Neuronal stem cell (in vitro differentiated cells): ENCODE data around the gene COG3.

Experiments used
- DNase-seq: peaks from one replicate; pipeline ENCODE4 v3.0.0-alpha.2; 2013; ENCODE audit warnings: low spot score
- H2AFZ ChIP-seq: one replicate; pipeline ENCODE4 v1.6.1; 2013; ENCODE audit warnings: mild to moderate bottlenecking, low read length, inconsistent platforms
- H2AK5ac ChIP-seq: 2 replicates; pipeline ENCODE4 v1.6.1; 2013; ENCODE audit warnings: low read depth, mild to moderate bottlenecking, inconsistent platforms, low read length, moderate library complexity, mixed read lengths
- H2BK120ac ChIP-seq: 2 replicates; pipeline ENCODE4 v1.6.1; 2013; ENCODE audit warnings: low read depth, mild to moderate bottlenecking, inconsistent platforms, low read length, moderate library complexity, mixed read lengths
- H2BK12ac ChIP-seq: one replicate; pipeline ENCODE4 v1.6.1; 2013; ENCODE audit warnings: low read length, inconsistent platforms
- H2BK15ac ChIP-seq: 2 replicates; pipeline ENCODE4 v1.6.1; 2013; ENCODE audit warnings: mild to moderate bottlenecking, low read length, inconsistent platforms, mixed read lengths
- H2BK5ac ChIP-seq: one replicate; pipeline ENCODE4 v1.6.1; 2013; ENCODE audit warnings: inconsistent platforms, mild to moderate bottlenecking, low read length, moderate library complexity
- H3K14ac ChIP-seq: one replicate; pipeline ENCODE4 v1.6.1; 2013; ENCODE audit warnings: low read length, inconsistent platforms
- H3K18ac ChIP-seq: 2 replicates; pipeline ENCODE4 v1.6.1; 2013; ENCODE audit warnings: low read length, inconsistent platforms
- H3K23ac ChIP-seq: 2 replicates; pipeline ENCODE4 v1.6.1; 2013; ENCODE audit warnings: low read depth, mild to moderate bottlenecking, mixed read lengths, low read length, inconsistent platforms; ENCODE audit not compliant: poor library complexity
- H3K27ac ChIP-seq: replicated peaks from 3 replicates; pipeline ENCODE4 v1.5.1; 2013; ENCODE audit warnings: low read length, inconsistent platforms
- H3K27me3 ChIP-seq, 3 experiments: 2 replicates each; pipeline ENCODE4 v1.6.1; 2013; ENCODE audit warnings: low read length in 3 of 3, mild to moderate bottlenecking in 2 of 3, inconsistent platforms in 1 of 3, low read depth in 1 of 3, mixed read lengths in 1 of 3, moderate library complexity in 1 of 3; ENCODE audit not compliant: control insufficient read depth in 3 of 3, insufficient read depth in 3 of 3
- H3K36me3 ChIP-seq, 2 donors: replicated peaks in 1 of 2; 2 replicates each; pipeline ENCODE4 v1.6.1; 2013; ENCODE audit warnings: low read length in 2 of 2; ENCODE audit not compliant: control insufficient read depth in 2 of 2, insufficient read depth in 2 of 2
- H3K4ac ChIP-seq: 2 replicates; pipeline ENCODE4 v1.6.1; 2013; ENCODE audit warnings: inconsistent platforms, mild to moderate bottlenecking, low read length, moderate library complexity
- H3K4me1 ChIP-seq, 2 donors: 1 replicate in 1 of 2; 2 replicates in 1 of 2; pipeline ENCODE4 v1.6.1; 2013; ENCODE audit warnings: low read length in 2 of 2, low read depth in 1 of 2; ENCODE audit not compliant: control insufficient read depth in 2 of 2, insufficient read depth in 1 of 2
- H3K4me2 ChIP-seq: one replicate; pipeline ENCODE4 v1.6.1; 2013; ENCODE audit warnings: mild to moderate bottlenecking, low read length, inconsistent platforms; ENCODE audit not compliant: insufficient read depth, poor library complexity, severe bottlenecking
- H3K4me3 ChIP-seq, 2 donors: 2 replicates each; pipeline ENCODE4 v1.5.1; 2013; ENCODE audit warnings: low read length in 2 of 2, mild to moderate bottlenecking in 2 of 2, inconsistent platforms in 1 of 2, moderate library complexity in 1 of 2
- H3K79me1 ChIP-seq: one replicate; pipeline ENCODE4 v1.6.1; 2013; ENCODE audit warnings: low read depth, mild to moderate bottlenecking, inconsistent platforms, low read length, moderate library complexity
- H3K9ac ChIP-seq: one replicate; pipeline ENCODE4 v1.6.1; 2013; ENCODE audit warnings: mild to moderate bottlenecking, low read depth, low read length, inconsistent platforms; ENCODE audit not compliant: poor library complexity
- H3K9me3 ChIP-seq, 2 donors: replicated peaks in 1 of 2; 2 replicates each; pipeline versions ENCODE3 to v1.6.1; 2013; ENCODE audit warnings: low read length in 2 of 2, mild to moderate bottlenecking in 2 of 2, inconsistent platforms in 1 of 2, low read depth in 1 of 2, mixed read lengths in 1 of 2, moderate library complexity in 1 of 2; ENCODE audit not compliant: control insufficient read depth in 2 of 2, insufficient read depth in 1 of 2
- H4K8ac ChIP-seq: one replicate; pipeline ENCODE4 v1.6.1; 2013; ENCODE audit warnings: low read depth, mild to moderate bottlenecking, inconsistent platforms, low read length, moderate library complexity
- H4K91ac ChIP-seq: one replicate; pipeline ENCODE4 v1.6.1; 2013; ENCODE audit warnings: low read length, low read depth, mild to moderate bottlenecking, inconsistent platforms; ENCODE audit not compliant: poor library complexity
- WGBS, 2 donors: extraction: QIAGEN DNeasy Blood & Tissue Kit; methylation state at CpG; one replicate each; pipeline ENCODE4 v1.1.7; 2013; ENCODE audit warnings: missing lambda C conversion rate in 2 of 2, mixed read lengths in 1 of 2; ENCODE audit not compliant: insufficient read length in 2 of 2, insufficient replicate concordance in 1 of 2; ENCODE audit errors: extremely low coverage in 2 of 2; 5-methylcytosine and 5-hydroxymethylcytosine counted together

The COG3 gene

DNA sequence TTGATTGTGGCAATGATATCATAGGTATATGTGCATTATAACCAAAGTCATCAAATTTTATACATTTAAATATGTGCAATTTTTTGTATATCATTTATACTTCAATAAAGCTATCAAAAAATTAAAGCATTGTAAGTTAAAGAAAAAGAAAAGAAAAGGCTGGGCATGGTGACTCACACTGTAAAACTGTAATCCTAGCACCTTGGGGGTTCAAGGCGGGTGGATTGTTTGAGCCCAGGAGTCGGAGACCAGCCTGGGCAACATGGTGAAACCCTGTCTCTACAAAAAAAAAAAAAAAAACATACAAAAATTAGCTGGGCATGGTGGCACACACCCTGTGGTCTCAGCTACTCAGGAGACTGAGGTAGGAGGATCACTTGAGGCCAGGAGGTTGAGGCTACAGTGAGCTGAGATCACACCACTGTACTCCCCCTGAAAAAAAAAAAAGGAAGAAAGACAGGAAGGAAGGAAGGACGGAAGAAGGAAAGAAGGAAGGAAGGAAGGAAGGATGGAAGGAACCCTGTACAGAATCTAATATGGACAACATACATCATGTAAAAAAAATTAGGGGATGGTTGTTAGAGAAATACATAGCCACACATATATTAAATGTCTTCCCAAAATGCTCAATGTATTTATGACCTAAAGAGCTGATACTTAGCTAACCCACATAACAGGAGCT lies 24.8 kb upstream of the COG3 start:
- Histone ChIP-seq H3K14ac (no peak overlapping the region), H2AK5ac (no peak overlapping the region), H2AFZ (no peak overlapping the region), H3K4ac (no peak overlapping the region), H2BK120ac (no peak overlapping the region), H4K8ac (no peak overlapping the region), H3K23ac (no peak overlapping the region), H3K4me2 (no peak overlapping the region), H3K9me3 (no peaks in the 10 kb centered on the region), H3K27me3 (peaks cover 0 to 3% (median 0%) of the 10 kb centered on the region in 3 experiments), H2BK12ac (no peak overlapping the region), H3K27ac (no peak overlapping the region), H3K79me1 (no peaks in the 10 kb centered on the region), H3K4me3 (no peak overlapping the region), H3K9ac (no peak overlapping the region), H3K36me3 (no peaks in the 10 kb centered on the region), H3K18ac (no peak overlapping the region), H3K4me1 (peaks cover 3 to 17% of the 10 kb centered on the region in 2 donors), H4K91ac (no peak overlapping the region), H2BK5ac (no peak overlapping the region), H2BK15ac (no peak overlapping the region)
- WGBS, 2 donors = no CpG with 5 or more reads among the region's 3 CpGs
- no peak for DNase-seq

DNA sequence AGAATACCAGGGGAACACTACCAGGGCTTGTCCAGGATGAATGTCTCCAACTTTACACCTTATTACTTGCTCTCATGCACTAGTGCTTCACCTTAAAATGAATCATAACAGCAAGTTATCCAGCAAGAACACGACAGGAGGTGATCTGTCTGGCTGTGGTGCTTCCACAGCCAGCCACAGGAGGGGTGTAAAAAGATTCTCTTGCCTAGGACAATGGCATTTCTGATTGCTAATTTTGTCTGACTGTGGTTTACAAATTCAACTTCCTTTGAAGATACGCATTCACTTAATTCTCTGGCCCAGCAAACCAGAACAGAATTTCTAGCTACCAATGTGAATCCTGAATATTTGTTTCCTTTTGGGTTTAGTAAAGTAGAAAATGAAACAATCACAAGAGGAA lies 23.1 kb upstream of the COG3 start:
- Histone ChIP-seq H3K9ac (no peak overlapping the region), H3K27me3 (peaks cover 0 to 11% (median 0%) of the 10 kb centered on the region in 3 experiments), H3K18ac (no peak overlapping the region), H3K4me2 (no peak overlapping the region), H3K4me3 (no peak overlapping the region), H3K23ac (no peak overlapping the region), H2BK12ac (no peak overlapping the region), H3K79me1 (no peaks in the 10 kb centered on the region), H2BK5ac (no peak overlapping the region), H2AK5ac (no peak overlapping the region), H2BK15ac (no peak overlapping the region), H2AFZ (peak overlapping the region; percentile 56), H4K8ac (no peak overlapping the region), H3K27ac (no peak overlapping the region), H3K14ac (no peak overlapping the region), H3K36me3 (no peaks in the 10 kb centered on the region), H2BK120ac (no peak overlapping the region), H4K91ac (no peak overlapping the region), H3K9me3 (no peaks in the 10 kb centered on the region), H3K4ac (no peak overlapping the region), H3K4me1 (peaks cover 3 to 17% of the 10 kb centered on the region in 2 donors)
- DNase-seq = no peak
- no CpG with 5 or more reads among the region's 2 CpGs for WGBS, 2 donors

DNA sequence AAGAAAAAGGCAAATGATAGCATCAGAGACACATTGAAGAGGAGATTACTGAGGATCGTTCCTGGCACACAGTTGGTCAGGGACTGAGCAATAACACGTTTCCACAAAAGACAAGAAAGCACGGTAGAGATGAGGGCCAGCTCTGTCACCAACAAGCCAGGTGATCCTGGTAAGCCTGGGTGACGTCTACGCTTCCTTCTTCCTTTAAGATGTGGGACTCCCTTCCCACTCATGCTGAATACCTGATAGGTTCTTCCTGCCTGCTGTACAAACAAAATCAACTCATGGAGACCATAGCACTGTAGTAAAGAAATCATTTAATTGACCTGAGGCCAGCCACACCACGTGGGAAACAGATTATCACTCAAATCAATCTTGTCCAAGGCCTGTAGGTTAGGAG lies 19.7 kb upstream of the COG3 start:
- no peak overlapping the region for H2AK5ac ChIP-seq
- no peak overlapping the region for H3K4ac ChIP-seq
- no peak for DNase-seq
- H2BK15ac ChIP-seq = no peak overlapping the region
- H3K27ac ChIP-seq = no peak overlapping the region
- no peaks in the 10 kb centered on the region for H3K36me3 ChIP-seq
- no peak overlapping the region for H3K4me2 ChIP-seq
- peaks cover 0 to 17% (median 0%) of the 10 kb centered on the region in 3 experiments for H3K27me3 ChIP-seq
- H2BK5ac ChIP-seq = no peak overlapping the region
- no peaks in the 10 kb centered on the region for H3K9me3 ChIP-seq
- H2BK12ac ChIP-seq = no peak overlapping the region
- WGBS, 2 donors = no CpG with 5 or more reads among the region's 6 CpGs
- H3K4me1 ChIP-seq = peaks cover 0 to 3% of the 10 kb centered on the region in 2 donors
- H3K79me1 ChIP-seq = no peaks in the 10 kb centered on the region
- H3K23ac ChIP-seq = no peak overlapping the region
- no peak overlapping the region for H3K4me3 ChIP-seq
- H3K18ac ChIP-seq = no peak overlapping the region
- H2BK120ac ChIP-seq = no peak overlapping the region
- no peak overlapping the region for H3K9ac ChIP-seq
- no peak overlapping the region for H3K14ac ChIP-seq
- H4K8ac ChIP-seq = no peak overlapping the region
- H4K91ac ChIP-seq = no peak overlapping the region
- no peak overlapping the region for H2AFZ ChIP-seq

DNA sequence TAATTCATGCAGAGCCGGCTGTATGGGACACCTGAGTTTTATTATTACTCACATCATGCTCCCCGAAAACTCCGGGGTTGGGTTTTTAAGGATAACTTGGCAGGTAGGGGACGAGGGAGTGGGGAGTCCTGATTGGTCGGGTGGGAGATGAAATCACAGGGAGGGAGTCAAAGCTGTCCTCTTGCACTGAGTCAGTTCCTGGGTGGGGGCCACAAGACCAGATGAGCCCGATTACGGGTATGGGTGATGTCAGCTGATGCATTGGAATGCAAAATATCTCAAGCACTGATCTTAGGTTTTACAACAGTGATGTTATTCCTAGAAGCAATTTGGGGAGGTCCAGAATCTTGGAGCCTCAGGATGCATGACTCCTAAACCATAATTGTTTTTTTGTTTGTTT lies 18.6 kb upstream of the COG3 start:
- no peak overlapping the region for H4K91ac ChIP-seq
- H3K23ac ChIP-seq = no peak overlapping the region
- H2BK5ac ChIP-seq = no peak overlapping the region
- H3K9ac ChIP-seq = no peak overlapping the region
- no peak overlapping the region for H3K14ac ChIP-seq
- H4K8ac ChIP-seq = no peak overlapping the region
- H2BK12ac ChIP-seq = no peak overlapping the region
- no peak overlapping the region for H3K4me2 ChIP-seq
- H3K9me3 ChIP-seq = no peaks in the 10 kb centered on the region
- H2BK120ac ChIP-seq = no peak overlapping the region
- no peak overlapping the region for H3K27ac ChIP-seq
- DNase-seq = no peak
- H2AFZ ChIP-seq = no peak overlapping the region
- no peak overlapping the region for H3K18ac ChIP-seq
- H2BK15ac ChIP-seq = no peak overlapping the region
- H3K27me3 ChIP-seq = peaks cover 0 to 17% (median 0%) of the 10 kb centered on the region in 3 experiments
- no peak overlapping the region for H2AK5ac ChIP-seq
- no CpG with 5 or more reads among the region's 7 CpGs for WGBS, 2 donors
- no peaks in the 10 kb centered on the region for H3K36me3 ChIP-seq
- peaks cover 0 to 3% of the 10 kb centered on the region in 2 donors for H3K4me1 ChIP-seq
- H3K79me1 ChIP-seq = no peaks in the 10 kb centered on the region
- no peak overlapping the region for H3K4me3 ChIP-seq
- no peak overlapping the region for H3K4ac ChIP-seq
